Measurements from ENCODE around the gene CADM2. TPM values are rescaled to one million over a fixed set of nuclear protein-coding genes. Genes with fewer than 3 reads are reported as not detected.

Gene CADM2
- total RNA-seq, 1 experiment from 2014 or later = 10.9 TPM

- H2BK120ac ChIP-seq (ENCODE audit: low read depth, low read length, poor library complexity, severe bottlenecking) = no peak overlapping the region
- H3K27ac Mint-ChIP-seq = peak overlapping the region in 2 of 3 experiments; percentile 49 to 96; a peak in 3 of 7 replicates
- H3K27ac ChIP-seq (ENCODE audit: insufficient read length, low read depth, low read length) = no peak overlapping the region
- H3K79me1 ChIP-seq (ENCODE audit: insufficient read depth, low read depth, low read length, poor library complexity, severe bottlenecking) = no peaks in the 10 kb centered on the region
- no peaks in the 10 kb centered on the region for H3K23me2 ChIP-seq (ENCODE audit: insufficient read length, low read depth, low read length, poor library complexity, severe bottlenecking)
- H4K20me1 ChIP-seq (ENCODE audit: control insufficient read depth, insufficient read depth, insufficient read length) = no peaks in the 10 kb centered on the region
- H3K23ac ChIP-seq (ENCODE audit: insufficient read length, low read depth, low read length) = no peak overlapping the region
- H2BK5ac ChIP-seq (ENCODE audit: insufficient read length, low read length) = no peak overlapping the region
- no peak for TF ChIP-seq CTCF (conservative IDR thresholded peaks at IDR 0.05)
- no peak overlapping the region for H2AK5ac ChIP-seq (ENCODE audit: insufficient read length, low read length)
- H4K8ac ChIP-seq (replicated peaks; ENCODE audit: insufficient read length, low read depth, low read length) = no peak overlapping the region
- H3K4me3 Mint-ChIP-seq = no peak overlapping the region
- H3K36me3 Mint-ChIP-seq (ENCODE audit: insufficient read depth in 1 of 3, low read depth in 3 of 3) = no peaks in the 10 kb centered on the region
- H3K9me3 Mint-ChIP-seq = no peaks in the 10 kb centered on the region
- peaks cover 35 to 54% of the 10 kb centered on the region in 2 experiments for H3K4me1 Mint-ChIP-seq
- DNase-seq = no peak
- H3K9me3 ChIP-seq (ENCODE audit: control insufficient read depth, low read depth, low read length) = no peaks in the 10 kb centered on the region
- H3K79me2 ChIP-seq (ENCODE audit: insufficient read depth, low read length) = no peaks in the 10 kb centered on the region
- no peak overlapping the region for H3K18ac ChIP-seq (ENCODE audit: insufficient read length, low read depth, low read length)
- H2BK15ac ChIP-seq (ENCODE audit: low read depth, low read length) = no peak overlapping the region
- H2BK12ac ChIP-seq (ENCODE audit: insufficient read length, low read depth, low read length) = no peak overlapping the region
- H4K5ac ChIP-seq (ENCODE audit: insufficient read length, low read depth, low read length) = no peak overlapping the region
- no peak overlapping the region for H3K4ac ChIP-seq (ENCODE audit: low read depth, low read length)
- H2BK20ac ChIP-seq (ENCODE audit: low read depth, low read length, poor library complexity, severe bottlenecking) = no peak overlapping the region
- no peak overlapping the region for H3K4me2 ChIP-seq (ENCODE audit: insufficient read depth, insufficient read length, low read length)
- peaks cover 2% of the 10 kb centered on the region for H3K4me1 ChIP-seq (ENCODE audit: insufficient read depth, low read length)
- H2AFZ ChIP-seq (ENCODE audit: low read length) = no peak overlapping the region
- no peak overlapping the region for H3K9ac ChIP-seq (ENCODE audit: extremely low read depth, insufficient read length, low read length)
- H3T11ph ChIP-seq (ENCODE audit: low read length) = no peak overlapping the region
- H3K14ac ChIP-seq (ENCODE audit: insufficient read depth, low read length) = no peak overlapping the region
- H3K56ac ChIP-seq (ENCODE audit: insufficient read length, low read depth, low read length) = no peak overlapping the region
- H3K27me3 Mint-ChIP-seq (ENCODE audit: low read depth) = no peaks in the 10 kb centered on the region
- H3K27me3 ChIP-seq (ENCODE audit: insufficient read depth, low read length) = no peaks in the 10 kb centered on the region
- H4K91ac ChIP-seq (ENCODE audit: insufficient read length, low read depth, low read length) = no peak overlapping the region
These were observed 25.6 kb downstream of the CADM2 start for GRCh38 chr3:84984429-84984828.

All from H9 (cell line).